ENCODE data around the gene ZC3H15. TPM values are rescaled to one million over a fixed set of nuclear protein-coding genes. Genes with fewer than 3 reads are reported as not detected.
"Not testable (repeated sequence)": the region's sequence is repeated elsewhere in the genome, so short reads cannot be mapped to it uniquely, and the experiment has no call there.

The ZC3H15 gene
- total and polyA plus RNA-seq, 7 experiments from 2014 or later = 53.4 to 87.4 (median 66.8) TPM

- intact Hi-C loops (cut with micrococcal nuclease) = no loop called here
- Histone ChIP-seq H3K4me1 (ENCODE audit: control insufficient read depth in 2 of 2, insufficient read depth in 2 of 2, low read length in 2 of 2) (no peaks in the 10 kb centered on the region), H3K9me3 (ENCODE audit: control insufficient read depth in 2 of 3, low read length in 3 of 3) (no peaks in the 10 kb centered on the region), H3K27ac (ENCODE audit: low read depth, low read length) (no peak overlapping the region), H3K27me3 (ENCODE audit: control insufficient read depth in 2 of 2, insufficient read depth in 2 of 2, low read length in 2 of 2) (no peaks in the 10 kb centered on the region), H3K4me3 (ENCODE audit: low read length) (no peak overlapping the region), H3K36me3 (ENCODE audit: control insufficient read depth in 2 of 3, insufficient read depth in 3 of 3, low read length in 3 of 3) (no peaks in the 10 kb centered on the region)
- CTCF ChIA-PET = no interaction called here
- H3K4me1 Mint-ChIP-seq = peaks cover 0 to 6% (median 0%) of the 10 kb centered on the region in 7 donors
- H3K9me3 Mint-ChIP-seq = peaks cover 0 to 13% (median 9%) of the 10 kb centered on the region in 11 donors
- ATAC-seq = no peak
- POLR2A ChIA-PET = no interaction called here
- H3K36me3 Mint-ChIP-seq = peaks cover 0 to 17% (median 12%) of the 10 kb centered on the region in 5 donors
- H3K27me3 Mint-ChIP-seq = no peaks in the 10 kb centered on the region
- DNase-seq = no peak
- H3K4me3 Mint-ChIP-seq = no peak overlapping the region
- no peak overlapping the region for H3K27ac Mint-ChIP-seq
Measured at GRCh38 chr2:186467421-186467820, 18.6 kb upstream of the ZC3H15 start.

GRCh38 chr2:186472722-186473493 lies 13.2 kb upstream of the ZC3H15 start:
- H3K36me3 Mint-ChIP-seq = peaks cover 0 to 20% (median 15%) of the 10 kb centered on the region in 5 donors
- H3K9me3 ChIP-seq (ENCODE audit: control insufficient read depth in 2 of 3, low read length in 3 of 3); H3K27me3 Mint-ChIP-seq; ATAC-seq; DNase-seq; H3K4me1 ChIP-seq (ENCODE audit: control insufficient read depth in 2 of 2, insufficient read depth in 2 of 2, low read length in 2 of 2); H3K4me3 ChIP-seq (ENCODE audit: low read length); H3K4me3 Mint-ChIP-seq; intact Hi-C loops (cut with micrococcal nuclease); POLR2A ChIA-PET; H3K27ac Mint-ChIP-seq; H3K27ac ChIP-seq (ENCODE audit: low read depth, low read length); H3K36me3 ChIP-seq (ENCODE audit: control insufficient read depth in 2 of 3, insufficient read depth in 3 of 3, low read length in 3 of 3); CTCF ChIA-PET; H3K4me1 Mint-ChIP-seq; H3K27me3 ChIP-seq (ENCODE audit: control insufficient read depth in 2 of 2, insufficient read depth in 2 of 2, low read length in 2 of 2): not testable (repeated sequence)
- H3K9me3 Mint-ChIP-seq = peaks cover 0 to 15% (median 8%) of the 10 kb centered on the region in 11 donors

- H3K4me1 ChIP-seq (ENCODE audit: control insufficient read depth in 2 of 2, insufficient read depth in 2 of 2, low read length in 2 of 2); H3K4me3 ChIP-seq (ENCODE audit: low read length); H3K27ac ChIP-seq (ENCODE audit: low read depth, low read length); intact Hi-C loops (cut with micrococcal nuclease); H3K36me3 ChIP-seq (ENCODE audit: control insufficient read depth in 2 of 3, insufficient read depth in 3 of 3, low read length in 3 of 3); ATAC-seq; H3K9me3 ChIP-seq (ENCODE audit: control insufficient read depth in 2 of 3, low read length in 3 of 3); H3K4me1 Mint-ChIP-seq; H3K27me3 ChIP-seq (ENCODE audit: control insufficient read depth in 2 of 2, insufficient read depth in 2 of 2, low read length in 2 of 2); DNase-seq; H3K27me3 Mint-ChIP-seq; H3K27ac Mint-ChIP-seq; CTCF ChIA-PET; POLR2A ChIA-PET; H3K4me3 Mint-ChIP-seq: not testable (repeated sequence)
- H3K9me3 Mint-ChIP-seq = peaks cover 0 to 15% (median 8%) of the 10 kb centered on the region in 11 donors
- peaks cover 0 to 16% (median 13%) of the 10 kb centered on the region in 5 donors for H3K36me3 Mint-ChIP-seq
Measured at GRCh38 chr2:186474239-186474638, 11.8 kb upstream of the ZC3H15 start.

GRCh38 chr2:186477790-186478189 lies 8.3 kb upstream of the ZC3H15 start:
- ATAC-seq (peak; percentile 27), DNase-seq (no peak)
- no peaks in the 10 kb centered on the region for H3K27me3 ChIP-seq (ENCODE audit: control insufficient read depth in 2 of 2, insufficient read depth in 2 of 2, low read length in 2 of 2)
- H3K27ac ChIP-seq (ENCODE audit: low read depth, low read length) = no peak overlapping the region
- no peaks in the 10 kb centered on the region for H3K9me3 ChIP-seq (ENCODE audit: control insufficient read depth in 2 of 3, low read length in 3 of 3)
- H3K9me3 Mint-ChIP-seq = peaks cover 0 to 6% (median 0%) of the 10 kb centered on the region in 11 donors
- H3K27me3 Mint-ChIP-seq = no peaks in the 10 kb centered on the region
- intact Hi-C loops (cut with micrococcal nuclease) = no loop called here
- H3K36me3 Mint-ChIP-seq = peaks cover 0 to 14% (median 11%) of the 10 kb centered on the region in 5 donors
- peaks cover 0 to 14% (median 6%) of the 10 kb centered on the region in 7 donors for H3K4me1 Mint-ChIP-seq
- no peak overlapping the region for H3K4me3 Mint-ChIP-seq
- no peaks in the 10 kb centered on the region for H3K36me3 ChIP-seq (ENCODE audit: control insufficient read depth in 2 of 3, insufficient read depth in 3 of 3, low read length in 3 of 3)
- H3K27ac Mint-ChIP-seq = no peak overlapping the region
- CTCF ChIA-PET = no interaction called here
- POLR2A ChIA-PET = no interaction called here
- no peaks in the 10 kb centered on the region for H3K4me1 ChIP-seq (ENCODE audit: control insufficient read depth in 2 of 2, insufficient read depth in 2 of 2, low read length in 2 of 2)
- H3K4me3 ChIP-seq (ENCODE audit: low read length) = no peak overlapping the region

GRCh38 chr2:186480991-186481390 lies 5.1 kb upstream of the ZC3H15 start:
- no peak for ATAC-seq
- intact Hi-C loops (cut with micrococcal nuclease) = no loop called here
- no peak overlapping the region for H3K27ac Mint-ChIP-seq
- H3K27ac ChIP-seq (ENCODE audit: low read depth, low read length) = no peak overlapping the region
- H3K9me3 Mint-ChIP-seq = peaks cover 0 to 4% (median 0%) of the 10 kb centered on the region in 11 donors
- no peaks in the 10 kb centered on the region for H3K27me3 ChIP-seq (ENCODE audit: control insufficient read depth in 2 of 2, insufficient read depth in 2 of 2, low read length in 2 of 2)
- no peak for DNase-seq
- H3K36me3 ChIP-seq (ENCODE audit: control insufficient read depth in 2 of 3, insufficient read depth in 3 of 3, low read length in 3 of 3) = no peaks in the 10 kb centered on the region
- H3K4me3 ChIP-seq (ENCODE audit: low read length) = no peak overlapping the region
- H3K4me3 Mint-ChIP-seq = no peak overlapping the region
- CTCF ChIA-PET = no interaction called here
- peaks cover 15 to 42% (median 22%) of the 10 kb centered on the region in 7 donors for H3K4me1 Mint-ChIP-seq
- peaks cover 0 to 10% (median 6%) of the 10 kb centered on the region in 5 donors for H3K36me3 Mint-ChIP-seq
- H3K27me3 Mint-ChIP-seq = peaks cover 0 to under 1% (median 0%) of the 10 kb centered on the region in 5 donors
- peaks cover 0 to 5% of the 10 kb centered on the region in 2 donors for H3K4me1 ChIP-seq (ENCODE audit: control insufficient read depth in 2 of 2, insufficient read depth in 2 of 2, low read length in 2 of 2)
- no peaks in the 10 kb centered on the region for H3K9me3 ChIP-seq (ENCODE audit: control insufficient read depth in 2 of 3, low read length in 3 of 3)
- POLR2A ChIA-PET = no interaction called here

- DNase-seq = no peak
- Mint-ChIP-seq H3K9me3 (peaks cover 0 to 9% (median 0%) of the 10 kb centered on the region in 11 donors), H3K36me3 (peaks cover 0 to 17% (median 6%) of the 10 kb centered on the region in 5 donors), H3K27ac (peak overlapping the region in 2 of 9 donors; percentile 61 to 99), H3K27me3 (peaks cover 0 to 2% (median 0%) of the 10 kb centered on the region in 5 donors), H3K4me3 (peak overlapping the region; percentile 3 to 99 (median 65)), H3K4me1 (peaks cover 29 to 71% (median 45%) of the 10 kb centered on the region in 7 donors)
- H3K36me3 ChIP-seq (ENCODE audit: control insufficient read depth in 2 of 3, insufficient read depth in 3 of 3, low read length in 3 of 3) = peaks cover 0 to 6% (median 0%) of the 10 kb centered on the region in 3 experiments
- POLR2A ChIA-PET = interaction anchor here (3.0 kb wide), 1 partner anchor 106 kb away, joined by 26 read pairs; the partner anchor contains the start of gene ITGAV
- no peak for ATAC-seq
- peaks cover 20 to 23% of the 10 kb centered on the region in 2 donors for H3K4me1 ChIP-seq (ENCODE audit: control insufficient read depth in 2 of 2, insufficient read depth in 2 of 2, low read length in 2 of 2)
- H3K9me3 ChIP-seq (ENCODE audit: control insufficient read depth in 2 of 3, low read length in 3 of 3) = no peaks in the 10 kb centered on the region
- intact Hi-C loops (cut with micrococcal nuclease) = no loop called here
- no peaks in the 10 kb centered on the region for H3K27me3 ChIP-seq (ENCODE audit: control insufficient read depth in 2 of 2, insufficient read depth in 2 of 2, low read length in 2 of 2)
- CTCF ChIA-PET = no interaction called here
- no peak overlapping the region for H3K4me3 ChIP-seq (ENCODE audit: low read length)
- H3K27ac ChIP-seq (ENCODE audit: low read depth, low read length) = no peak overlapping the region
Measured at GRCh38 chr2:186484062-186484735, 1.9 kb upstream of the ZC3H15 start.

Data from naive thymus-derived CD4-positive, alpha-beta T cell (primary cell).